NK-92 (cell line): ENCODE measurements around the gene SORCS2.

Experiments used
- DNase-seq: peaks from one replicate; lab custom pipeline; 2025; ENCODE audit not compliant: unreplicated experiment; lab: John Stamatoyannopoulos, UW

Gene SORCS2

DNA sequence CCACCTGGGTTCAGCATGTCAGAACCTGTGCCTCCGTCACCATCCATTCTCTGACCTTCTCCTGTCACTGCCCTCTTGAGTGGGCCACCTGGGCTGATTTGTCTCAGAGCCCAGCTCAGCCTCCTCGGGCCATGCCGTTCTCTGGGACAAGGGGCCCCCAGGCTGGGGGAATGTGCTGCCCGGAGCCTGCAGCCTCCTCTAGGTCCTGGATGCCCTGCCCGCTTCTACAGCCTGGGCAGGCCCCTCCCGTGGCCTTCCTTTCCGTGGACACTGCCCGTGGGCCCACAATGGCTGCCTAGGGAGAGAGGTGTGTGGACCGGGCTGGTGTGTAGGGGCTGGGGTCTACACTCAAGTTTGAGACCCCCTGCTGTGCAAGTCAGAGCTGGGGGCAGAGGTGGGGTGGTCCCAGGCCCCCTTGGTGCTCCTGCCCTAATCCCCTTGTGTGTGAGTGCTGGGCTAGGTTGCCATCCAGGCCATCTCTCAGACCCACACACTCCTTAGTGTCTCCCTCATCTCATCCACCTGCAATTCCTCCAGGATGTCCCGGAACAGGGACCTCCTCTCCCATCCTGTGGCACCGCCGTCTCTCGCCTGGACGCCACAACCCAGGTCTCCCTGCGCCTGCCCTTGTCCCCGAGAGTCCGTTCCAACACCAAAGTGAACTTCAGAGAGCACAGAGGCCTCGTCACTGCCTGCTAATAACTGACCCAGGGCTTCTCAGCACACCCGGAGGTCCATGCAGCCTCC is 230.0 kb downstream of the SORCS2 start:
- DNase-seq, result no peak

DNA sequence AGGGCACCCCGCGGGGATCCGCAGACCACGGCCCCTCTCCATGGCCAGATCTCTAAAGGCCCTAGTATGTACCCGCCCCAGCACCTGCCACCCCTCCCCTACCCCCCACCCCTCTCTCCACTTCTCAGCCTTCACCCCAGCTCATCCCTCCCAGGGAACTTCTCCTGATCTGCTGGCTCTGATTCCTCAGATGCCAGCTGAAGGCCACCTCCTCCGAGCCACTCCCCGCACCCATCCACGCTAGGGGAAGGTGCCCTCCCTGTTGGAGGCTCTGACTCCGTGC is 230.5 kb downstream of the SORCS2 start:
- no peak for DNase-seq

DNA sequence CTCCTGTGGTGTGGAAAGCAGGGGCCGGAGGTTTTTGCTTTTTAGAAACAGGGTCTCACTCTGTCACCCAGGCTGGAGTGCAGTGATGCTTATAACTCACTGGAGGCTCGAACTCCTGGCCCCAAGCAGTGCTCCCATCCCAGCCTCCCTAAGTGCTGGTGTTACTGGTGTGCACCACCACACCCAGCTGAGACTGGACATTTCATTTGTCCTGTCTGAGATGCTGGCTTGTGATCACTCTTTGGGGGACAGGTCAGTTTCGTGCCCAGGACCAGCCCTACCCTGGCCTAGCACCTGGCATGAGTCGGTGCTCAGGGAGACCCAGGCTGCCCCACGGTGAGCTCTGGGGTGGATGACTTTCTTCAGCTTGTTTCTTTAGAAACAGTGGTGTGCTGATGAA is 231.1 kb downstream of the SORCS2 start:
- no peak for DNase-seq

DNA sequence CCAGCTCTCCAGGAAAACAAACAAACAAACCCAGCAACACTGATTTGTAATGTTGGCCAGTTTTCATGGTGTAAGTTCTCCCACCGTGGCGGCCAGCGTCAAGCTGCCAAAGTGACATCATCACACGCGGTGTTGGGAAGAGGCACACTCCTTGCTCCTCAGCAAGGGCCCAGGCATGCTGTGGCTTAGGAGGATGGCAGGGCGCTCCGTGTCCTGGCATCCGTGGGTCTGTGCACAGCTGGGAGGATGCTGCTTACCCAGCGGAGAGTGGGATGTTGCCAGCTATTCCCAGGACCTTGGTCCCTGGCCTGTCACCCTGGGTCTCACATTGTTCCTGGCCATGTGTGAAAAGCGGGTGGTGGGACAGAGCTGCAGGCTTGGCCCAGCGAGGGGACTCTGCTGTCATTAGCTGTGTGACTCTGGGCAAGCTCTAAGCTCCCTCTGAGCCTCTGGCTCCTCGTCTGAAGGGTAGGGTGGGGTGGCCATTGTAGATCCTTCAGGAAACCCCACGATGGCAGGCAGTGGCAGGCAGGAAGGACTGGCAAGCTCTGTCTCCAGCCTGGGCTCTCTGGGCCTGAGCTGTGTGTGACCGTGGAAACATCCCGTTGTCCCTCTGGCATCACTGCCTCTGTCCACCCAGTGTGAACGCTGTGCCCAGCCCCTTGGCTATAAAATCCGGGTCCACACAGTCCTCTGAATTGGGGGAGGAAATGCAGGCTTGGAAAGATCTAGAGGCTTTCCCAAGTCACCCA is 231.6 kb downstream of the SORCS2 start:
- DNase-seq, result no peak

DNA sequence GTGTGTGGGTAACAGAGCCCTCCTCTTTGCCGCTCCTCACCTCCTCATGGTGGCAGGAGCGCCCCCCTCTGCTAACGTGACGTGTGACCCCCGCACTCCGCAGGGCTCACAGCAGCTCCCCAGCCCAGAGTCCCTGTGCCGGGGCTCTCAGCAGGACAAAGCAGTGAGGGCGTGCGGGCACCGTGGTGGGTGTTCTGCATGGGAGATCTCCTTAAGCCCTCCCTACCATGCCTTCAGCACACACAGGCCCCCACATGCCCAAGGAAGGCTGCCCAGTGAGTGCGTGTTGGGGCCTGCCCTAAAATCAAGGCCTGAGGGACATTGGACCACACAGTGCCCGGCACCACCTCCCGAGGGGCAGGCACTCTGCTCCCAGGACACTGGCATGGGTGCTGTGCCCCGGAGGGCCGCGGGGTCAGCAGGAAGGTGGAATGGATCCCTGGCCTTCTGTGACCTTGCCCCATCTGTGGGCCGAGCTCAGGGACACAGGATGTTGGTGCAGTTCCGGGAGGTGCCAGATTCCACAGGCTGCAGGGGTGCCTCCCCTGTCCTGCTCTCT is 232.3 kb downstream of the SORCS2 start:
- no peak for DNase-seq

DNA sequence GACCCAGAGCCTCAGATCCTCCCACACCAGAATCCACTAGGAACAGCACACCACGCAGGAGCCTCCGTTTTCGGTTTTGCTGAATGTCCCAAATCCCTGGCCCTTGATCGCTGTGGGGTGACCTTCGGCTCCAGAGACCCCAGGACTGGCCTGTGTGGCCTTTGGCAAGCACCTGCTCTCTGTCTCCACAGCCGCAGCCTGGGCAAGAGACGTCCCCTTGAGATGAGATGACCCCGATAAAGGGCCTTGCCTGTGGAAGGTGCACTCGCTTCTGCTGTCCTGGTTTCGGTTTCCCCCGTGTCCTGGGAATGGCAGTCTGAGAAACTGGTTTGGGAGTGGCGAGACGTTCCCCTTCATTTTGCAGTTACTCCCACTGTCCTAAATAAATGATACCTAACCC is 232.8 kb downstream of the SORCS2 start:
- no peak for DNase-seq

DNA sequence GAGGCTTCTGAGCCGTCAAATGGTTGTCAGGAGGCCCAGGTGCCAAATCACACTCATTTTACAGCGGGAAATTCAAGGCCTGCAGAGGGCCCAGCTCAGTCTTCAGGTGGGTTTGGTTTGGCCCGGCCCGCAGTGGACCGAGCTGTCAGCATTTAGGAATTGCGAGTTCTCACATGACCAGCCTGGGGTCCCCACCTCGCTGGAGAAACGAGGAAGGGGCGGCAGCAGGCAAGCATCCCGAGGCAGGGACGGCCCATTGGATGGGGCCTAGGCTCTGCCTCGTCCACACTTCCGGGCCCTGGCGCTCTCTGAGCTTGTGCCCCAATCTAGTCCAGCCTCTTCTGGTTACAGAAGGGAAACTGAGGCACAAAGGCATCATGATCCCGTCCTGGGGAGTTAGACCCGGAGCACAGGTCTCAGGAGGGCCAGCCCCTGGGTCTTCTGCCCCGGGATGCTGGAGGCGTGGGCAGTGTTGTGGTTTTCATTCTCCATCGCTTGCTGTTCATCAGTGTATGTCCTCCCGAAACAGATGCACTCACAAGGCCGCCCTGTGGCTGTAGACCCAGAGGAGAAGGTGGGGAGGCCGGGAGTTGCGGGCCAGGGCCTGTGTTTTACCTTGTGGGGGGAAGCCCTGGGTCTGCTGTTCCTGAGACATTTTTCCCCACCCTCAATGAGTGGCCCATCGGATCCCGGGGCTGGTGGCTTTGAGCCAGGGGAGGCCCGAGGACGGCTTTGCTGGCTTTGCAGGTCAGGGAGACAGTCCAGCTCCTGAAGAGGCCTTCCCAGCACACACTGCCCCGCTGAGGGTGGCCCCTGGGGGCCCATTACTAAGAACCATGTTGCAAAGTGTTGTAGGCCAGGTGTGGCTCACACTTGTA is 233.5 kb downstream of the SORCS2 start:
- DNase-seq, result no peak

DNA sequence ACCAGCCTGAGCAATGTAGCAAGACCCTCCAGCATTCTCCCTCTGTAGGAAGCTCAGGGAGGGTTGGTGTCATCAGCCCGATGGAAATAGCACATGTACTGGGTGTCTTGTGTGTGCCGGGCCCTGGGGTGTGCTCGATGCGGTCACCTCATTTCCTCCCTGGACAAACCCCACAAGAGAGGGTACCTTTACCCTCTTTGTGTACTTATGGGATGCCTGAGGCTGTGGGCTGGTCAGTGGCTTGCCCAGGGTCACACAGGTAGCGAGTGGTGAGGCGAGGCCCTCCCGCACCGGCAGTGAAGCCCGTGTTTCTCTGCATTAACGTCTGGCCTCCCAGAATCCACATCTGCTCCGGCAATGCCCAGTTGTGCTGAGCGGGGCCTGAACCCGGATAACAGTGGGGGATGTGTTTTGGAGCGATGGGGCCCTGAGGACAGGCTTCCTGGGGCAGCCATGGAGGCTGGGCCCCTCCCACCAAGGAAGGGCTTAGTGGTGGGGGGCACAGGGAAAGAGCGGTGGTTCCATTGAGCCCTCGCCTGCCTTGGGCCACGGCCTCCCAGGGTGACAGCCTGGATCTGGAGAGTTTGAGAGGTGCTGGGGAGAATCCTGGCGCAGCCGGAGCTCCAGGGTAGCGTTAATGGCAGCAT is 234.3 kb downstream of the SORCS2 start:
- DNase-seq, result no peak

DNA sequence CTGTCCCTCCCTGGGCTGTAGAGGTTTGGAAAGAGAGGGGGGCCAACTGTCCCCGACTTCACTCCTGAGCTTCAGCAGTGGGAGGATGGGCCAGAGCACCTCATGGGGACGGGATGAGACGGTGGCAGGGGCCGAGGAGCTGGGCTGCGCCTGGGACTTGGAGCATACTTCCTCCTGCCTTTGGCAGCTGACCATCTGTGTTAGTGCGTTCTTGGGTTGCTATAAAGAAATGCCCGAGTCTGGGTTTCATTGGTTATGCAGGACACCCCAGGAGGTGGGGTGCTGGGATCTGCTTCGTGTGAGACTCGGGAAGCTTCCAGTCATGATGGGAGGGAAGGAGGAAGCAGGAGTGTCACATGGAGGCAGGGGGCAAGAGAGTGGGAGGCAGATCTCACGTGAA is 235.0 kb downstream of the SORCS2 start:
- DNase-seq, result no peak

DNA sequence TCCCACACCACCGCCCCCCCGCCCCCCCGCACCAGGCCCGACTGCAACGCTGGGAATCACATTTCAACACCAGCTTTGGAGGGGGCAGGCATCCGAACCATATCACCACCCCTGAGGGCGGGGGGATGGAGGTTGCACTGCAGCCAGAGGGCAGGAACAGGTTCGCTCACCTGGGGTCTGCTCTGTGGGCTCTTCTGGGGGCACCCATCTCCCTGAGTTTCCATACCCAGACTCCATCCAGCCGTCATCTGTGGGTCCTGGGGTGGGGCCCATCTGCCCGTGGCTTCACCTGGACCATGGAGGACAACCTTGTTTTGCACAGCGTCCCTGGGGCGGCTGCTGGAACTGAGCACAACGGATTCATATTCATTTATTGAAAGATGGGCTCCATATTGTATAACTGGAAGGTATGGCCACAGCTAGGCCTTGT is 235.5 kb downstream of the SORCS2 start:
- DNase-seq, result no peak

DNA sequence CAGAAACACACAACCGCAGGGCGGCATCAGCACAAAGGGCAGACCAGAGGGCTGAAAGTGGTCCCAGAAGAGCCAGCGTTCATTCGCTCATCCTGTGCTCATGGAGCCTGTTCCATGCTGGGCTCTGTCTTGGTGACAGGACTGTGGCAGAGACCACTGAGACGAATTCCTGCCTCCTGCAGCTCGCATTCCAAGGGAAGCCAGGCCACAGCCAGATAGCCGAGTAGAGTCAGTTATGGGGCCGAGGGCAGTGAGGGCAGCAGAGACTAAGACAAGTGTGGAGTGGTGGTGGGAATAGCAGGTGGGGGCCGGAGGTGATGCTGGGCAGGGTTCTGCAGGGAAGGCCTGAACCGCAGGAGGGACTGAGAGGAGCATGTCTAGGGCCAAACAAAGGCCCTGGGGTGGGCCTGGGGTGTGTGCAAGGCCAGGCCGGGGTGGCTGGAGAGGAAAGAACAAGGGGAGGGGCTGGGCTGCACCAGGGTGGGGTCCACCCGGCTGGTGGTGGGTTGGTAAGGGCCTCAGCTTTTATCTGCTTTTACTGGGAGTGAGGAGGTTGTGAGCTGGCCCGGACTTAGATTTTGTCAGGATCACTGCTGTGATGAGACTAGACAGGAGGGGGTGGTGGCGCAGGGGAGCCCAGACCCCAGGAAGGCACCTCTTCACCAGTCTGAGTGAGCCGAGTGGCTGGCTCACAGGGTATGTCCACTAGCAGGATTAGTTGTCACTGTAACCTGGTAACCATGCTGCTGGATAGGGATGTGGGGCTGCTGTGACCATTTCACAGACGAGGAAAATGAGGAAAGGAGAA is 236.1 kb downstream of the SORCS2 start:
- DNase-seq, result no peak

DNA sequence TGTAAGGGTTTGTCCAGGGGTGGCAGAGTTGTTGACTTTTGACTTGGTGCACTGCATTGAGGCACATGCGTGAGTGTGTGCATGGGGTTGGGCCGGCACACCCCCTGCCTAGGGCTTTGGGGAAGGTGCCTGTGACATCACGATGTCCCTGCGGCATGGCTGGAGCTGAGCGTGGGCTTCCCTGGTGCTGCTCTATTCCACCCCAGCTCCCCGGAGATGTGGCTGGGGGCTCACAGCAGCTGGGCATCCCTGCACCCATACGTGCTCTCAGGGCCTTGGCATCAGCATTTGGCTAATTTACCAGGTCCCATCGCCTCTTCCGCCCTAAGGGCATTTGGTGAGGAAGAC is 236.7 kb downstream of the SORCS2 start:
- no peak for DNase-seq

DNA sequence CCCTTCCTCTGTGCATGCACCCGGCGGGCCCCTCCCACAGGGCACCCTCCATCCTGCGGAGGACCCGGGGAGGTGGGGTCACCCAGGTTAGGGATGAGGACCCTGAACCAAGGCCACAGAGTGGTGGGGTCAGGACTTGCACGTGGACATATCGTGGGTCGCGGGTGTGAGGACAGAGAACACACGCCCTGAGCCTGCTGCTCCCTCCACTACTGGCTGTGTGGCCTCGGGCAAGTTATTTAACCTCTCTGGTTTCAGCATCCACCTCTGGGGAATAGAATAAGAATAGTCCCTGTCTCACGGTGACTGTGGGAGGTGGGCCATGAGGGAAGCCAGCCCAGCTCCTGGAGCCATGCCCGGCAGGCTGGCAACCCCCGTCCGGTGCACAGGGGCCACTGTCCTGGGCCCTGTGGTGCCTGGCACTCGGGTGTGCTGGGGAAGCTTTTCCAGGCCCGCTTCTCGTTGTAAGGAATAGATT is 237.3 kb downstream of the SORCS2 start:
- no peak for DNase-seq

DNA sequence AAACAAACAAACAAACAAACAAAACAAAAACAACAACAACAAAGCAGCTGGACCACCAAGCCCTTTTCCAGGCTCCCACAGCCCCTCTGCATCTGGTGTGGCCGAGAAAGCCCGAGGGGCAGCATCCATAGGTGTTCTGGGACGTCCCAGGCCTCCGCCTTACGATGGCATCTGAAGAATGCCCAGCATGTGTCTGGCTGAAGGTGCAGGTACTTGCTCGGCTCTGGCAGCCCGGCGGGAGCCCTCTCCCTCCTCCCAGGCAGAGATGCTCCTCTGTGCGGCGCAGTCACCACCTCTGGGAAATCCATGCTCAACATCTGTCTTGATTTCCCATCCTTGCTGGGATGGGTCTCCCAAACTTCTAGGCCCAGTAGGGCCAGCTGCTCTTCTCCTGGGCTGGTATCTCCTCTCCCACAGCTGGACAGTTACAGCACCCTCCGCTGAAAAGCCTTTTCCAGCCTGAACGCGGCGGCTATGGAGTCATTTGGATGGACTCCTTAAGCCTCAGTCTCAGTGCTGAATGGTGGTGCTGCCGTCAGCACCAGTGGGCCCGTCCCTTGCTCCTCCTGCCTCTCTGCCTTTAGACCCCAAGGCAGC is 238.1 kb downstream of the SORCS2 start:
- DNase-seq, result no peak

DNA sequence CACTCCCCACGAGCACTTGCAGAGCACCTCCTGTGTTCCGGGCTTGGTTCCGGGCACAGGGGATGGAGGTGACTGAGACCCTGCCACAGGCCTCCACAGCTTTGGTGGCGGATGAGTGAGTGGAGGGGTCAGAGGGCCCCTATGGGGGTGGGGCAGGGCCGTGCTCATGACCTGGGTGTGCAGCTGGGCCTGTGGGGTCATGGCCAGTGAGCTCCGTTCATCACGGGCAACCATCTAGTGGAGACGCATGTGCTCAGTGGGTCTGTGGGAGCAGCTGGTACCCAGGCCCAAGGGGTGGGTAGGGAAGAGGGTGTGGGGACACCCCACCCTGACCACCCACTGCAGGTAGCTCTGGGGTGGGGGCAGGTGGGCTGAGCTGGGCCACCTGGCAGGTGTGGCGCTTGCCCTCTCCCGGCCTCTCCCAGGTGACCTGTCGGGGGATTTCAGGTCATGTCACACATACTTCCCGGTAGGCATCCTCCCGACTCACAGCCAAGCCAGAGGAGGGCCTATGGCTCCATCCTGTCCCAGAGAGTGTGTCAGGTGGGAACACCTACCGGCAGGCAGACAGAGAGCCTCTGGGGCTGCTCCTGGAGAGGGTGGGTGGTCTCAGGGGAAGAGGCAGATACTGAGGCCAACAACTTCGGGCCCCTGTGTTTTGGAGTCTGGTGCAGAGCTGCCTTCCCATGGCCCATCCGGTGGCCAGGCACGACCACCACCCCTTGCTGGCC is 238.8 kb downstream of the SORCS2 start:
- DNase-seq, result no peak

DNA sequence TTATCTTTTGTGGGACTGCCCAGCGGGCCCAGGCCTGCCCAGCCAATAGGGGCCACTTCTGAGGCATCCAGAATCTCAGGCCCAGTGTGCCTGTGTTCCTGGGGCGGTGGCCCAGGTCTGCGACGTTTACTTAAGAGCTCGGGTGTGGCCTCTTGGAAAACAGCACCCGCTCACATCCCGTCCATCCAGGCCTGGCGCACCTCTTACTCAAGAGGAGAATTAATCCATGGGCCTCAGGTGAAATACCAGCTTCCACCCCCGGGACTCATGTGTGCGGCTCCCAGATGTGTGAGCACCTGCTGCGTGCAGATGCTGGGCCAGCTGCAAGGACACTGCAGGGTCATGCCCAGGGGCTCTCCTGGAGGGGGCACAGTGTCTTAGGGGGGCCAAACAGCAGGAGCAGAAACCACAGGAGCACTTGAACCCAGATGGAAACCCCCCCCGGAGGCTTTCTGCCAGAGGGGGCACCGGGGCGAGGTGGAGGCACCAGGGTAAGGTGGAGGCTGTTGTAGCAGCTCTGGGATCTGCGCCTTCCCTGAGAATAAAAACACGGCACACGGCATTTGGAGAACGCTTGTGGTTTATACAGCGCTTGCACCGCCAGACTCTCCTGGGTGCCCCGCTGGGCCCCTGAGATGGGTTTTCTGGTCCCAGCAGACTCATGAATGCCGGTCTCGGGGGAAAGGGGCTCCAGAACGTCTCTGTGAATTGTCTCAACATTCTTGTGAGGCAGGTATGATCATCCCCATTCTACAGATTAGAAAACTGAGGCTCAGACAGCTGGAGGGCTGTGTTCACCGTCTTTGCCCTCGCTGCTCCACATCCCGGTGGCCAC is 239.6 kb downstream of the SORCS2 start:
- no peak for DNase-seq

DNA sequence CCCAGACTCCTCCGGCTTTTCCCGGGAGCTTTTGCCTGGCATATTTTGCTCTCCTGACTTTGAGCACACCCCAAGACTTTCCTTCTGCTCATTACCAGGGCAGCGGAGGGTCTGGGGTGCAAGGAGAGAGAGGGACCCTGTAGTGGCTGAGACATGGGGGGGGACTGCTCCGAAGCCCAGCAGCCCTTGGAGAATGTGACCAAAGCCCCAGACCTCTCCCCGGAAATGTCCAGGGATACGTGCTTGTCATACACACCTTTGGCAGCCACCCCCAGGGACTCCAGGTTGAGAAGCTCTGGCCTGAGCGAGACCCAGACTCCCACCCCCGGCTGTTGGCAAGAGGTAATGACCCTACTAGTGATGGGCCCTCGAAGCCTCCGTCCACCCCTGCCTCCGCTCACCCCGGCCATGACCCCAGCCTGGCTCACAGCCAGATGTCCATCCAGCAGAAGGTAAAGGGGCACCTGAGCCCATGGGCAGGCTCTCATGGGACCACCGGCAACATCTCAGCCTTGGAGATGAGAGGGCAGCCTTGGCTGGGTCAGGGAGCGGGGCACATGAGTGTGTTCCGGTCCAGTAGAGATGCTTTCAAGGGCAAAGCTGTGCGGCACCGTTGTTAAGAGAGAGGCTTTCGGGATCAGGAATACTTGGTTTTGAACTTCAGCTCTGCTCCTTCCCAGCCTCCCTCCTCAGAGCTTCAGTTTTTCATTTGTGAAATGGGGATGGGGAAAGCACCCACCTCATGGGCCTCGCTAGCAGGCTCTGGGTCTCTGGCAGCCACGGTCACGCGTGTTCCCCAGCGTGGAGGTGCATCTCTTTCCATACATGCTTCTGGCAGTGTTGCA is 240.4 kb downstream of the SORCS2 start:
- DNase-seq, result no peak
